ENCODE measurements around the gene FAM168A.
A peak's percentile ranks its signal among the peaks of the same experiment; 100 is the strongest.

The FAM168A gene

DNA sequence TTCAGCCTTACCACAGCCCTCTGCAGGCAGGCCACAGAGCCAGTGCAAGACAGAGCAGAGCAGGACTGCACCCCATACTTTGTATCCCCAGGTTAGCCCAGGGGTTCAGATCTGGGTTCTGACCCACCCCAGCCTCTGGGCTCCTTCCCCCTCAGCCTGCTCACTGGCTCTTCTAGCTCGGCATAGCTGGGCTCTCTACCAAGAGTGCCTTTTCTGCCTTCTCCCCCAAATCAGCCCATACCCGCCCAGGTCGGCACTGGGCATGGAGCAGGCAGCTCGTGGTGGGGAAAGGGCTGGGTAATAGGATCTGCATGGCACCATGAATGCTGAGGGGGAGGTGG lies 213.4 kb downstream of the FAM168A start:
- DNase-seq: no peak

- DNase-seq: no peak
These were observed 213.8 kb downstream of the FAM168A start for GRCh38 chr11:73384125-73384441.

DNA sequence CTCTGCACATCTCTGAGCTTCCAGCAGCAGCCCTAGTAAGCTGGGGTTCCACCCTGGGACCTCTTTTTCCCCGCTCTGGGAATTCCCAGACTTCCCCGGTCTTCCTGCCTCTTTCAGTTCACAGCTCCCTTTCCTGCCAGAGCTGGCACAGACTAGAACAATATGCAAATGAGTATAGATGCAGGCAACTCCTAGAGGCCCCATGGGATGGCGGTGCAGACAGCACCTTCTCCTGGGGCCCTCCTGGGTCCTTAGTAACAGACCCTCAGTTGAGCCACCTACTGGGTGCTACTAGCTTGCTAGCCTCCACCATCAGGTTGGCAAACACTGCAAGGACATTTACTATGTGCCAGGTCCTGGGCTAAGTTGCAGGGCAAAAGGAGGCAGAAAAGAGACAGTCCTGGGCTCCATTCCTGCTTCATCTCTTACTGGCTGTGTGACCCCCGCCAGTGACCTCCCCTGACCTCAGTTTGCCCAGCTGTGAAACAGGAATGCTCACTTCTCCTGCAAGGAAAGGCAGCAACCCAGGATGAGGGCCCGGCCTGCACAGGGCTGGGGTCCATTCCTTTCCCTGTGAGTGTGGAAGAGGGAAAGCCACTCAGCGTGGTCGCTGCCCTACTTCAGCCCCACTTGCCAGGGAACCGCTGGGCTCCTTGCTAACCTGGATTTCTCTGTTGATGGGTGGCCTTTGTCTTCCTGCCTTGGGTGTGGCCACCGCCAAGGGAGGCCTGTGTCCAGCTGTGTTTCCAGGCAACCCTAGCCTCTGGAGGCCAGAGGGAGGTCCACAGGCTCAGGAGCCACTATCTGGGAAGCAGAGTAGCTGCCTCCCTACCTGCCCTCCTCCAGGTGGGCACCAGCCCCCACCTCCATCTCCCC lies 214.4 kb downstream of the FAM168A start:
- DNase-seq: no peak

- no peak for DNase-seq
These were observed 215.2 kb downstream of the FAM168A start for GRCh38 chr11:73382747-73383146.

DNA sequence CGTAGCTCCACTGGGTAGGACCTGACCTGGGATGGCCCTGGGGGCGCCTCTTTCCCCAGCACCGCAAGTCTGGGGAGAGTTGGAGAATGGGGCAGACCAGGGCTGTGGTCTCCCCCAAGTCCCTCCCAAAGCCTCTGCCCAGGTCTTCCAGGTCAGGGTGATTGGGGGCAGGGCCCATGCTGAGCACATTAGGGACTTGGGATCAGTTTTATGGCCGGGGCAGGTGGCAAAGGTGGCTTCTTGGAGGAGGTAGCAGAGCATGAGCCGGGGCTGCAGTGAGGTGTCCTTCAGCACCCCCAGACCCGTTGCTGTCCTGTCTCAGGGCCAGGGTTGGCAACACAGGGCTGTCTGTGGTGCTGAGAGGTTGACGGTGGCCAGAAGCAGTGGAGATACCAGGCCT lies 215.7 kb downstream of the FAM168A start:
- DNase-seq: no peak

DNA sequence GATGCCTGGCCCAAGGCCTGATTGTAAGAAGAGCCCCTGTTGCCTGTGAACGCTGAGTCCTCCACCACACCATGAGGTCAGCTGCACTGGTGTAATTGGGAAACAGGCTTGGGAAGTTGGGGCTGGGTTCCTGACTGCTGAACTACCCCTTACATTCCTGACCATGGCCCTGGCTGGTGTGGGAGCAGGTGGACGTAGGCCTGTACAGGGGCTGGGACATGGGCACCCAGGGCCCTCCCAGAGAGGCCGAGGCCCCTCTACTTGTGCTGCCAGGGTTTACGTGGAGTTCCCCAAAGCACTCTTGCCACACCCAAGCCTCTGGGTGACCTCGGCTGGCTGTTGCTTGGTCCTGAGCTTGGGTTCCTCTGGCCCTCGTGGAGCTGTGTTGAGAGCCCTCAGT lies 216.3 kb downstream of the FAM168A start:
- no peak for DNase-seq

GRCh38 chr11:73380897-73381410 lies 217.0 kb downstream of the FAM168A start:
- DNase-seq: no peak

DNA sequence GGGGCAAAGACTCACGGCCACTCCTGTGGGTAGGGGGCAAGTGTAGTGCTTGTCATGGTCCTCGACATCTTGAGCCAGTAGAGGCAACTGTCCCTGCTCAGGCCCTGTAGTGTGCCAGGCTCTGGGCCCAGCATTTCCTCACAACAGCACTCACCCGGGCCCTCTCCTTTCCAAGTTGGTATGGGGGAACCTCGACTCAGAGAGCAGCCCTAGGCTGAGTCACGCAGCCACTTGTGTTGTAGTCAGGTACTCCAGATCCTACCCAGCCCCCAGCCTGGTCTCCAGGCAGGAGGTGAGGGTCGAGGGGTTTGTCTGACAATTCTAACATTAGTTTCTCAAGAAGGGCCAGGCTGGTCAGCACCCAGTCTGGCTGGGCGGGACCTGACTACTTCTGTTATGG lies 217.6 kb downstream of the FAM168A start:
- no peak for DNase-seq

GRCh38 chr11:73379189-73379880 lies 218.6 kb downstream of the FAM168A start:
- no peak for DNase-seq

DNA sequence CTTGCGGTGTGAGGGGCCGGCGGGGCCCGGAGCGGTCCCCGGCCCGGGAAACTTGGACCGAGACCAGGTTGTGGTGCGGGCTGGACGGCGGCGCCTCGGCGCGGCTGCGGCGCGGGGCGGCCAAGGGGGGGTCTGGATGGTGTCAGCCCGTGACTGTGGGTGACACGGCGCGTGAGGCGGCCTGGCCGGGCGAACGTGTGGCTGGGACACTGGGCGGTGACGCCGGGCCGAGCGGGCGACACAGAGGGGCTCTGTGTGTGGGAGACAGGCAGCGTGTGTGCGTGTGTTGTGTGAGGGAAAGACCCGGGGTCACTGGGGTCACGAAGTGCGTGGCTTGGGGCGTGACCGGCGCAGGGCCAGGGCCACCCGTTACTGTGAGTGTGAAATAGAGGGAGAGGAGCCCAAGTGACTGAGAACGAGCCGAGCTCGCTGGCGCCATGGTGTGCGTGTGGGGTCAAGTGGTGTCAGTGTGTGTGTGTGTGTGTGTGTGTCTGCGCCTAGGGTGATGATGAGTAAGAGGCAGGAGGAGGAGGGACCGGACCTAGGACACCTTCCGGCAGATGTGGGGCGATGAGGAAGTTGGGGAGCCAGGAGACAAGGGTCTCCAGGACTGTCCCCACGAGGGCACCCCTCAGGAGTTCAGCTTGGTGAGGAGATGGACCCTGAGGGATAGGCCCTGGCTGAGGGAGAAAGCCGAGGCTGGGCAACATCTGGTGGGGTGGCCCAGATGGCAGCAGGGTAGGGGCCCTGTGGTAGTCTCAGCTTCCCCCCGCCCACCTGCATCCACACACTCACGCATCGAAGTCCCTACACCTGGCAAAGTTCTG lies 220.9 kb downstream of the FAM168A start:
- peak; percentile 60 for DNase-seq

- peak; percentile 87 for DNase-seq
These were observed 221.6 kb downstream of the FAM168A start, which contains the start of gene RELT for GRCh38 chr11:73376160-73376802. Gene RELT, plus strand, starts transcription at chr11:73376399. Its CDS starts 12,738 bp downstream, at chr11:73389137.

DNA sequence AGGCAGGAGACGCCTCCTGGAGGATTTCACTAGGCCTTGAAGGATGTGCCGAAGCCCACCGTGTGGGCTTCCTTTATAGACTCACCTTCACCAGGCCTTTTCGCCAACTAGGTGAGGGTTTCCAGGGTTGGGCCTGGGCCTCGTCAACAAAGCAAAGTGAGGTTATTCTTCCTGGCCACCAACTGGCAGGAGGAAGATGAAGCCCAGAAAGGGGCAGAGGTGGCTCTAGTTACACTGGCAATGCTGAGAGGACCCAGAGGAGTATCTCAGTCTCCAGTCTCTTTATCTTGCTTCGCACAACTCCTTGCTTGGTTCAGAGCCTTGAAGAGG lies 222.1 kb downstream of the FAM168A start:
- no peak for DNase-seq

DNA sequence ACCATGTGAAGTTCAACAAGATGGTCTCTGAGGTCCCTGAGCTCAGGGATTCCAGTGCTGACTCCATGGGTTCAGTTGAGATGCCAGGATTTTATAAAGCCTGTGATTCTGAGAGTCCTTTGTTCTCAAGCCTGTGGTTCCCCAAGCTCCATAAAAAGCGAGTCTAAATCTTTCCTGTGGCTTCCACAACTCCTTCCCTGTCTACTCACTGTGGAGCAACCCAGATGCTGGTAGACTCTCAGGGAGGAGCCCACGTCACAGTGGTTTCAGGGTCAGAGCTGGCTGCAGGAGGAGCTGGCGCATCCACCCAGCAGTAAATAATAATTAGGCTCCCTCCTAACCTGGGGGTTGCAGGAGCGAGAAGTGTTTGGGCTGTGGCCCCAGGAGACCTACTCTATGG lies 223.8 kb downstream of the FAM168A start:
- DNase-seq: no peak

GRCh38 chr11:73372375-73372993 lies 225.4 kb downstream of the FAM168A start:
- no peak for DNase-seq

- DNase-seq: peak; percentile 11
These were observed 230.4 kb downstream of the FAM168A start for GRCh38 chr11:73367482-73368024.

DNA sequence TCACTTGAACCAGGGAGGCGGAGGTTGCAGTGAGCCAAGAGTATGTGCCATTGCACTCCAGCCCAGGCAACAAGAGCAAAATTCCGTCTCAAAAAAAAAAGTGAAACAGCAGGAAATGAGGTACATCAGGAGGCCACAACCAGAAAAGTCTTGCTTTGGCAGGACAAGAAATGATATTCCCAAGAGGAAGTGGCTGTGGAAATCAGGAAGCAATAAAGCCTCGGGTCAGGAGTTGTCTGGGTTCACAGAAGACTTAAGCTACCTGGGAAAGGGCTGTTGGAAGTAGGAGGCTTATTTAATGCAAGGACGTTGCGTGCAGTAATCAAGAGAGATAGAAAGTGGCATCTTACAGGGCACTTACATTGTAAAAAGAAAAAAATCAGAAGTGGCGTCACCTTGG lies 231.0 kb downstream of the FAM168A start:
- DNase-seq: no peak

- DNase-seq: peak; percentile 5
These were observed 231.7 kb downstream of the FAM168A start for GRCh38 chr11:73366265-73366610.

DNA sequence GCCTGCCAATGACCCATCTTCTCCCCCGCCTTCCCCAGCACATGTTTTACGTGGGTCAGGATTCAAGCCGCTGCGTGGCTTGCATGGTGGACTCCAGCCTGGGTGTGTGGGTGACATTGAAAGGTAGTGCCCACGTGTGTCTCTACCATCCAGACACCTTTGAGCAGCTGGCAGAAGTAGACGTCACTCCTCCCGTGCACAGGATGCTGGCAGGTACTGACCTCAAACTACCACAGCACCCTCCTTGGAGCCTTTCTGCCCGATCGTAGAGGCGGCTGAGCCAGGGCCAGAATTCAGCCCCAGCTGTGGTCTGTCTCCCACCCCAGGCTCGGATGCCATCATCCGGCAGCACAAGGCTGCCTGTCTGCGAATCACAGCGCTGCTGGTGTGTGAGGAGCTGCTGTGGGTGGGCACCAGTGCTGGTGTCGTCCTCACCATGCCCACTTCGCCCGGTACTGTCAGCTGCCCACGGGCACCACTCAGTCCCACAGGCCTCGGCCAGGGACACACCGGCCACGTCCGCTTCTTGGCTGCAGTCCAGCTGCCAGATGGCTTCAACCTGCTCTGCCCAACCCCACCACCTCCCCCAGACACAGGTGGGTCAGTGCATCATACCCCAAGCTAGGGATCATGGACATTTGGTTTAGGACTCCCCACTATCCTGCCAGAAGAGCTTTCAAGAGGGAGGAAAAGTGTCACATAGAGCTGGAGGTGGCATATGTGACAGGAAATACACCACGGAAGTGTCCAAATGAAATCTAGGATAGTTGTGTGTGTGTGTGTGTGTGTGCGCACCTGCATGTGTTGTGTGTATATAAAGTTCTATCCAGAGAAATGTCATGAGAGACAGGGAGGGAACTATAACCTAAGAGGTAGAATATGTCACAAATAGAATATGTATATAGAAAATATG lies 232.3 kb downstream of the FAM168A start:
- DNase-seq: no peak

- DNase-seq: no peak
These were observed 234.8 kb downstream of the FAM168A start for GRCh38 chr11:73363147-73363546.

- no peak for DNase-seq
These were observed 235.7 kb downstream of the FAM168A start for GRCh38 chr11:73361953-73362776.
